ENCODE measurements around the gene DCAF5.

Gene DCAF5

GRCh38 chr14:69161590-69161989 lies 8.7 kb upstream of the DCAF5 start:
- TF ChIP-seq CTCF (IDR thresholded peaks at IDR 0.05), result no peak
- H3K4me3 ChIP-seq (ENCODE audit: low read depth in 1 of 2, low read length in 1 of 2), result no peak overlapping the region
- no peaks in the 10 kb centered on the region for H3K9me3 ChIP-seq
- H3K27ac ChIP-seq, result no peak overlapping the region
- H3K36me3 ChIP-seq, result no peaks in the 10 kb centered on the region
- peaks cover 76% of the 10 kb centered on the region for H3K27me3 ChIP-seq
- H3K4me1 ChIP-seq (ENCODE audit: control insufficient read depth in 1 of 2, insufficient read depth in 1 of 2, low read depth in 1 of 2, low read length in 1 of 2), result no peaks in the 10 kb centered on the region

GRCh38 chr14:69156224-69156623 lies 3.3 kb upstream of the DCAF5 start:
- peaks cover 81% of the 10 kb centered on the region for H3K27me3 ChIP-seq
- H3K4me3 ChIP-seq (ENCODE audit: low read depth in 1 of 2, low read length in 1 of 2), result no peak overlapping the region
- peaks cover 11 to 13% of the 10 kb centered on the region in 2 experiments for H3K4me1 ChIP-seq (ENCODE audit: control insufficient read depth in 1 of 2, insufficient read depth in 1 of 2, low read depth in 1 of 2, low read length in 1 of 2)
- no peak overlapping the region for H3K27ac ChIP-seq
- TF ChIP-seq CTCF (IDR thresholded peaks at IDR 0.05), result no peak
- H3K9me3 ChIP-seq, result no peaks in the 10 kb centered on the region
- no peaks in the 10 kb centered on the region for H3K36me3 ChIP-seq

- H3K27ac ChIP-seq, result no peak overlapping the region
- TF ChIP-seq CTCF (IDR thresholded peaks at IDR 0.05), result no peak
- peaks cover 66% of the 10 kb centered on the region for H3K27me3 ChIP-seq
These were observed 1.9 kb upstream of the DCAF5 start for GRCh38 chr14:69154779-69155178.

GRCh38 chr14:69153873-69154270 lies 953 bp upstream of the DCAF5 start:
- Histone ChIP-seq H3K36me3 (no peaks in the 10 kb centered on the region), H3K4me1 (ENCODE audit: control insufficient read depth in 1 of 2, insufficient read depth in 1 of 2, low read depth in 1 of 2, low read length in 1 of 2) (peaks cover 18 to 19% of the 10 kb centered on the region in 2 experiments), H3K27ac (peak overlapping the region; percentile 85), H3K4me3 (ENCODE audit: low read depth in 1 of 2, low read length in 1 of 2) (peak overlapping the region; percentile 94), H3K27me3 (peaks cover 57% of the 10 kb centered on the region), H3K9me3 (no peaks in the 10 kb centered on the region)
- TF ChIP-seq CTCF (IDR thresholded peaks at IDR 0.05), result no peak

More at GRCh38 chr14:69154779-69155178, 1.9 kb upstream of the DCAF5 start:
- Histone ChIP-seq H3K36me3 (no peaks in the 10 kb centered on the region), H3K4me1 (ENCODE audit: control insufficient read depth in 1 of 2, insufficient read depth in 1 of 2, low read depth in 1 of 2, low read length in 1 of 2) (peaks cover 18 to 19% of the 10 kb centered on the region in 2 experiments), H3K4me3 (ENCODE audit: low read depth in 1 of 2, low read length in 1 of 2) (no peak overlapping the region), H3K9me3 (no peaks in the 10 kb centered on the region)

- Histone ChIP-seq H3K27me3 (peaks cover 52% of the 10 kb centered on the region), H3K4me1 (ENCODE audit: control insufficient read depth in 1 of 2, insufficient read depth in 1 of 2, low read depth in 1 of 2, low read length in 1 of 2) (peaks cover 18 to 19% of the 10 kb centered on the region in 2 experiments), H3K27ac (peak overlapping the region; percentile 85), H3K9me3 (no peaks in the 10 kb centered on the region), H3K4me3 (ENCODE audit: low read depth in 1 of 2, low read length in 1 of 2) (peak overlapping the region; percentile 94), H3K36me3 (peaks cover 5% of the 10 kb centered on the region)
- peak; percentile 32 for TF ChIP-seq CTCF (IDR thresholded peaks at IDR 0.05)
These were observed 393 bp upstream of the DCAF5 start for GRCh38 chr14:69153152-69153872.

All from neutrophil (primary cell).